Activated CD8-positive, alpha-beta memory T cell treated with anti-CD3 and anti-CD28 coated beads, Interleukin-2, amount 50 U/mL, for 48 hours (primary cell): ENCODE results near the gene FANCE.
"Not testable (repeated sequence)": the region's sequence is repeated elsewhere in the genome, so short reads cannot be mapped to it uniquely, and the experiment has no call there.

Experiments used
- DNase-seq: peaks from one replicate; pipeline ENCODE4 v3.0.0-alpha.2; 2020

Gene FANCE

DNA sequence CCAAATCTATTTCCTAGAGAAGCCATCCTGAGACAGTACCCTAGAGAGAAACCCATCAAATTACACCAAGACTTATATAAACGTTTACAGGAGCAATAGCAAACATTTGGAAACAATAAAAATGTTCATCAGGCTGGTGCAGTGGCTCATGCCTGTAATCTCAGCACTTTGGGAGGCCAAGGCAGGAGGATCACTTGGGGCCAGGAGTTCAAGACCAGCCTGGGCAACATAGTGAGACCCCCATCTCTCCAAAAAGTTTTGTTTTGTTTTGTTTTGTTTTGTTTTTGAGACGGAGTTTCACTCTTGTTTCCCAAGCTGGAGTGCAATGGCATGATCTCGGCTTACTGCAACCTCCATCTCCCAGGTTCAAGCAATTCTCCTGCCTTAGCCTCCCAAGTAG lies 19.4 kb upstream of the FANCE start:
- not testable (repeated sequence) for DNase-seq

DNA sequence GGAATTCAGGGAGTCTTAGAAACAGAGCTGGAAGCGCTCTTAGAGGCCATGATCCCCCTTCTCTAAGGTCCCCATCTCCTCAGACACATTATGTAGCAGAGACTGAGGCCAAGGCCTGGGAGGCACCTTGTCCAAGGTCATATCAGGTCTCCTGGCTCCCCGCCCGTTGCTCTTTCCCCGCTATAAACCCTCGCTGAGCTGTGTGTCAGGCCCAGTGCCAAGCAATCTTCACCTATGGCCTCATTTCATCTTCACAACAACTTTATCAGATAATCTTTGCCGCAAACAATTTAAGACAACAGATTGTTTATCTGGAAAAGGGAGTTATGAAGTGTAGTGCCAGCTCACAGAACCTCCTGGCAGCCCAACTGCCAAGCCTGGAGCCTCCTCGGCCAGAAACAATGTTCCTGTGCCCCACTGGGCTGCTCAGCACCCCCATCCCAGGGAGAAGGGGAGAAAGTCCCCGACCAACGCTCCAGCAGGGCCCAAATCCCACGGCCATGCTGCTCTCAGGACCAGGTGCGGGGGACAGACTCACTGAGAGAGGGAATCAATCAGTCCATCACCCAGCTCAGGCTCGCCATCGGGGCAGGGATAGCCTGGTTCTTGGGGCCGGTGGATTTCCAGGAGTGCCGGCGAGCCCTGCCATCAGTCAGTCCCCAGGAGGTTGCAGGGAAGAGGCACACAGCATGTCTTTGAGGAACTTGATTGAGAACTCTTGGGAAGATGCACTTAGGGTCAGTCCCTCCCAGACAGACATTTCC lies 16.9 kb upstream of the FANCE start:
- DNase-seq: no peak

DNA sequence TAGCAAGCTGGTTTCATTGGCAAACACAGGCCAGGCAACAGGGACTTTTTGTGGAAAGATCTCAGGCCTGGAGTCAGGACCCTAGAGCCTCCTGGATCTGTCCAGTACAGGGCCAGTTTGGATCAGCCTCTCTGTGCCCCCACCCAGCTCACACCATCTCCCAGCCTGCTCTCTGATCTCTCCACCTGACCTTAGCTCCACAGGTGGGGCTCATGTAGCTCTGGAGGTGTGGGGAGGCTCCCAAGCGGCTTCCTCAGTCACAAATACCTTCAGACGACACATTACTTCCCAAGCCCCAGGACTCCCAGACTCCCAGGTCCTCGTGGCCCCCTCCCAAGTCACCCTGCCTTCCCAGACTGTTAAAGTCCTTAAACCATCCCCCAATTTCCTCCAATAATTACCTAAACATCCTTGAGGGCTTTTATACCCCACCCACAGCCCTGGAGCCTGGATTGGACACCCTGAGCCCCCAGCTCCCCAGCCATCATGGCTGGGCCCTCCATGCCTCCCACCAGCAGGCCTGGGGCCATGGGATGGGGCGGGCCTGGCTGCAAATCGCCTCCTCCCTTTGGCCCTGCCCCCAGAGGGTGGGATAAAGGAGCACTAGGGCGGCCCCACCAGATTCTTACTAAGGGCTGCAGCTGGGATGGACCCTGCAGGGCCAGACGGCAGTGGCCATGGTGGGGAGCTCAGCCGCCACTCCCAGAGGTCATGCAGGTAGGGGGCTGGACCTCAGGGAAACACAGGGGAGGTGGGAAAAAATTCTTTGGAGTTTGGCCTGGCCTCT lies 15.9 kb upstream of the FANCE start:
- no peak for DNase-seq

DNA sequence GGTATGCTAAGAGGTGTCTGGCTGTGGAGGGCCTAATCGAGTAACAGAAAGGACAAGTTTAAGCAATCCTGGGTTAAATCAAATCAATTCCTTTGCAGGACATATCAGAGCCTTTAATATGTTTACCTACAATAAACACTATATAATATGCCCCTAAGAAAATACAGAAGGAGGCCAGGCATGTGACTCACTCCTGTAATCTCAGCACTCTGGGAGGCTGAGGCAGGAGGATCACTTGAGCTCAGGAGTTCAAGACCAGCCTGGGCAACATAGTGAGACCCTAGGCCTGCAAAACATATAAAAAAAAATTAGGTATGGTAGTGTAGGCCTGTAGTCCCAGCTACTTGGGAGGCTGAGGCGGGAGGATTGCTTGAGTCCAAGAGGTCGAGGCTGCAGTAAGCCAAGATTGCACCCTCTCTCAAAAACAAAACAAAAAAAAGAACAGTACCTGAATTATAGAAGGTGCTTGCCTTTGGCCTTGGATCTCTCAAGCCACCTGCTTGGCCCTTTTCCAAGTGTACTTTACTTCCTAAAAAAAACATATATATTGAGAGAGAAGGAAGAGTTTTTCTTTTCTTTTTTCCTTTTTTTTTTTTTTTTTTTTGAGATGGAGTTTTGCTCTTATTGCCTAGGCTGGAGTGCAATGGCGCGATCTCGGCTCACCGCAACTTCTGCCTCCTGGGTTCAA lies 13.6 kb upstream of the FANCE start:
- DNase-seq: not testable (repeated sequence)

DNA sequence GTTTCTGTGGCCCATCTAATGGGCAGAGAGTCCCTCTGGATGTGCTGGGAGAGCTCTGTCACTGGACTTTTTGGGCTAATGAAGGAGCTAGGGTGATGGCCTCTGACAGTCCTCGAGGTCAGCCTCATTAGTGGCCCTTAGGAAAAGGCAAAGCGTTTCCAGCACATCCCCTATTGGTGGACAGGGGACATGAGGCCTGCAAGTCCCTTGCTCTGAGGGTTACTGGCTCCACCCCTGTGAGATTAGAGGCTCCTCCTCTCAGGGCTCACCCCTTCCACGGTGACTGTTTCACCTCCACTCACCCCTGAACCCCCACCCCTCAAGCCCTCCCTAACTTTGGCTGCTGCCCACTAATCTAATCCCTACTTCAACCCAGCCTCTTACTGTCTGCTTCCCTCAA lies 12.8 kb upstream of the FANCE start:
- DNase-seq: no peak

DNA sequence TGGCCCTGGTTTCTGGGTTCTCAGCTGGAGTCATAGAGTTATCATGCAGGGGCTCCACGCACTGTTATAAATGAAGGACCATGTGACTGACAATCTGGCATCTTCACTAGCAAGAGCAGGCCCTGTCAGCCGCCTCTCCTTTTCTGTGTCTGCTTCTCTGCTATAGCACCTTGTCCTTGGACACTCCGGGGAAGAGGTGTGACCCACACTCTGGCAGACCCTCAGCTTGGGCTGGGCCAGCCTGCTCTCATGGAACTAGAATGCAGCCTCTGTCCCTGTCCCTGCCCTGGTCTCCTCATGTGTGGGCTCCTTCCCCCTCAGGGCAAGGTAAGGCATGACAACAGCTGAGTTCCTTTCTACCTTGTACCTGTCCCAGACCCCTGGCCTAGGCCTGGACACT lies 10.9 kb upstream of the FANCE start:
- no peak for DNase-seq

DNA sequence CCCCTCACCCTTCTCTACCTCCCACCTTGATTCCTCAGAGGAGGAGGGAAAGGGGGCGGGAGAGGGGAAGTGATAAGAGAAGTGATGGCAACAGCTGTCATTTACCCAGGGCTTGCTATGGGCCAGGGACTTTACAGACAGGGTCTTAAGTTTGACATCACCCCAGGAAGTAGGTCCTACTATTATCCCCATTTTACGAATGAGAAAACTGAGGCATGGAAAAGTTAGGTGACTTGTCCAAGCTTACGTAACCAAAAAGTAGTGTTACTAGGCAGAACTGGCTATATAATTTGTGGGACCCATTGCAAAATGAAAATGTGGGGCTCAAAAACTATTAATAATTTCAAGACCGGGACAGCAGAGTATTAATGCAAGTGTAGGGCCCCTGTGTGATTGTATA lies 10.5 kb upstream of the FANCE start:
- no peak for DNase-seq

DNA sequence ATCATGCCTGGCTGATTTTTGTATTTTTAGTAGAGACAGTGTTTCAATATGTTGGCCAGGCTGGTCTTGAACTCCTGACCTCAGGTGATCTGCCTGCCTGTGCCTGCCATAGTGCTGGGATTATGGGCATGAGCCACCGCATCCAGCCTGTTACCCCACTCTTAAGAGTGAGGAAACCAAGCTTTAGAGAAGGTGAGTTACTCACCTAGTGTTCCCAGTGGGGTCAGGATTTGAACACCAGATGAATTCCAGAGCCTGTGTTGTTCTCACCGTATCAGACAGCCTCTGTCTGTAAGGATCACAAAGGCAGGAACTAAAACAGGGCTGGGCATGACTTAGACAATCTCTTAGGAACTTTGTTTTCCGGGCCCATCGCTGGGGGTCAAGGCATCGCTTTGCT lies 9.4 kb upstream of the FANCE start:
- DNase-seq: no peak

DNA sequence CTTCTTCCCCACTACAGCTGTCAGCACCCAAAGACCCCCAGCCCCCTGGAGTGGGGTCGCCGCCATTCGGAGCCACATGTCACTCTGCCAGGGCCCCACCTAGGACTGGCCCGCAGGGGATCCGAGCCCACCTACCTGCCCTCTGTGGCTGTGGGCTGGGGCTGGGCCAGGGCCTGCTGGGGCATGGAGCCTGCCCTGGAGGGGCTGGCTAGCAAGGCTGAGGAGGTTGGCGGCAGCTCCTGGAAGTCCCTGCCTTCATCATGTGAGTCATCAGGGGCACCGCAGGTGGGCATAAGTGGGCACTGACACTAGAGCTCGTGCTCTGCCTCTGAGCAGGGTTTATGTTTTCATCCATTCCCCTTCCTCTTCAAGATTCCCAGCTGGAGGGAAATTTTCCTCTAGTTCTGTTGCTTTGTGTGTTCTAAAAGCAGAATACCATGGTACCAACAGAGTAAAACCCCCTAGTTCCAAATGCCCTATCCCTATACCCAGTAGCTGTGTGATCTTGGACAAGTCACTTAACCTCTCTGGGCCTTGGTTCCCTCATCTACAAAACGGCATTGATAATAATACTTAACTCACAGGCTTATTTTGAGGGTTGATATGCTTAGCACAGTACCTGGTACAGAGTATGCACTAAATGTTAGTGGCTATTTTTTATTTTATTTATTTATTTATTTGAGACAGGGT lies 8.7 kb upstream of the FANCE start:
- no peak for DNase-seq

DNA sequence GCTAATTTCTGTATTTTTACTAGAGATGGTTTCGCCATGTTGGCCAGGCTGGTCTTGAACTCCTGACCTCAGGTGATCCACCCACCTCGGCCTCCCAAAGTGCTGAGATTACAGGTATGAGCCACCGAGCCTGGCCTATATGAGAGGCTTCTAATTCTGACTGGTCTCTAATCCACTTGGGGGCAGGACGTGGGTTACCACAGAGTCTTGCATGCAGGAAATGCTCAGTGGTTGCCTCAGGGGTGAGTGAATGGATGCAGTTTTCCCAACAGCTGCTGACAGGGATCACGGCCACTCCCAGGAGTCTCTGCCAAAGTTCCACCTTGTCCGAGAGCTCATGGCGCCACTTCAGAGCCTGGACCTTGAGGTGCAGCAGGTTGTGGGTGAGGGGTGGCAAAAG lies 6.4 kb upstream of the FANCE start:
- DNase-seq: no peak

DNA sequence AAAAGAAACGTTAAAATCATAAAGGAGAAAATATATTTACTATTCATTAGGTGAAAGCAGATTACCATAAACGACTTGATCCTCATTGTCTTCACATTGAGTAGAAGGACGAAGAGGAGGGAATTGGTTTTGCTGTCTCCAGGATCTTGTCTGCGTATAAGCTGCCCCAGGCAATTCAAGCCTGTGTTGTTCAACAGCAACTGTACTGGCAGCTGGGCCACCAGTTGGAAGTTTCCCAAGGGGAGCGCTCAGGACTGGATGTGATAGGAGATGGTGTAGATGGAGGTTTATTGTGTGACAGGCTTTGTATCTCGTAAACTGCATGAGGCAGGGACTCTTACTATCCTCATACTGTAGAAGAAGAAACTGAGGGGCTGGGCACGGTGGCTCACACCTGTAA lies 3.9 kb upstream of the FANCE start:
- DNase-seq: no peak

DNA sequence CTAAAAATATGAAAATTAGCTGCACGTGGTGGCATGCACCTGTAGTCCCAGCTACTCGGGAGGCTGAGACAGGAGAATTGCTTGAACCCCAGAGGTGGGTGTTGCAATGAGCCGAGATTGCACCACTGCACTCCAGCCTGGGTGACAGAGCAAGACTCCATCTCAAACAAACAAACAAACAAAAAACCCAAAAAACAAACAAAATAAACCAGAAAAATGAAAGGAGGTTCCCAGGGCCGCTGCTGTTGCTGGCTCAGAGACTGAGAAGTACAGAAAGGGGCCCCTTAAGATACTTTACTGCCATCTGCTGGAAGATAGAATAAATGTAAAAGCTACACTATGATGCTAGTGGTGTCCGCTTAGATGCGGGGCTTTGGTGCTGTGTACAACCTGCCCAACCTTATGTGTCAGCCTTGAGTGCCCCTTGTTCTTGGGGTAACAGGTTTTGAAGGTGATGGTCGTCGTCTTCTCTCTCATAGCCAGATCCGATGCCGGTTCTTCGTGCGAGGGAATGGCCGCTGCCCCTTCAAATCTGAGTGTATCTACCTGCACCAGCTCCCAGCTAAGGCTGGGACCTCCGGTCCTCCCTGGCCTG lies 2.8 kb upstream of the FANCE start:
- peak; percentile 58 for DNase-seq

DNA sequence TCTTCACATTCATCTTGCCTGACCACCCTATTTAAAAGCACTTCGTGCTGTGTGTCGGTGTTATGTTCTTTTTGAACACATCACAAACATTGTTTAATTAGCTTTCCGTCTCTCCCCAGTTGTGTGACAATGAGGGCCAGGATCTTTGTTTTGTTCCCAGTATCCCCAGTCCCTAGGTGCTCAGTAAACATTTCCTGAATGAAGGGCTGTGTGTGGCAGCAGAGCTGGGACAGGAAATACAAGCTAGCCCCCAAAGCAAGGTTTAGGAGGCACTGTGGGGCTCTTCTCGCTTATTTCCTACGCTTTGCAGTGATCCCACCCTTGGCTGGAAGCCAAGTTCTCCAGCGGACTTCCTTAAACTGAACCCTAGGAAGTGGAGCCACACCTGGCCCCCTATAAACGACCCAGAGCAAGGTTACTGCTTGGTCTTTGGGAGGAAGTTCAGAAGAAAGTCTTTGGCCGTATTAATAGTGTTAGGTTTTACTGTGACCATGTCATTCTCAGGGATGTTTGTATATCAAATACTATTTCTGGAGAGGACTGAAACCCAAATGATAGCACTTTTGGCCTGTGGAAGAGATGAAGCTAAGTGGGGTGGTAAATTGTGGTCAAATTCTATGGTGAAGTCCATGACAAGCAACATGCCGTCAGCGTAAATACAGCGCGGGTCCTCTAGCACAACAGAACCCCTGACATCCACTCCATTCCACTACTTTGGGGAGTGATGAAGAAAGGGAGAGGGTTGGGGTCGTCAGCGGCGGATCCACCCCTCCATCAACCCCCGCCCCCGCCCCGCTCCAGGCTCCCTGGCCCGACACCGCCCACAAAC lies 570 bp upstream of the FANCE start:
- DNase-seq: no peak

DNA sequence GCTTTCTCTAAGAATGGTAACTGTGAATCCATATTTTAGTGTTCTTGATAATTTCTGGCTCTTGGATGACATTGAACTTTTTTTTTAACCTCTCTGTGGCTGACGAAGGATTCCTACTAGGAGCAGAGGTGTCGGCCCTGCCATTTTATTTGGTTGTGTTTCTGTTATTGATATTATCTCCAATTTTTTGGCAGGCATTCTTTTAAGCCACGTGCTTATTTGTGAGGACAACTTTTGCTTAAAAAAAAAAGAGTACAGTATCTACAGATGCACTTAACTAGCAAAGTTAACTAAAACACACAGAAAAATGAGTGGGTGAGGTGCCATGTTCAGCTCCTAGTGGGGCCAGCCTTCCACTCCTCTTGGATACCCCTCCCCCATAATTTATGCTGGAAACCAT lies 1.1 kb downstream of the FANCE start:
- no peak for DNase-seq

DNA sequence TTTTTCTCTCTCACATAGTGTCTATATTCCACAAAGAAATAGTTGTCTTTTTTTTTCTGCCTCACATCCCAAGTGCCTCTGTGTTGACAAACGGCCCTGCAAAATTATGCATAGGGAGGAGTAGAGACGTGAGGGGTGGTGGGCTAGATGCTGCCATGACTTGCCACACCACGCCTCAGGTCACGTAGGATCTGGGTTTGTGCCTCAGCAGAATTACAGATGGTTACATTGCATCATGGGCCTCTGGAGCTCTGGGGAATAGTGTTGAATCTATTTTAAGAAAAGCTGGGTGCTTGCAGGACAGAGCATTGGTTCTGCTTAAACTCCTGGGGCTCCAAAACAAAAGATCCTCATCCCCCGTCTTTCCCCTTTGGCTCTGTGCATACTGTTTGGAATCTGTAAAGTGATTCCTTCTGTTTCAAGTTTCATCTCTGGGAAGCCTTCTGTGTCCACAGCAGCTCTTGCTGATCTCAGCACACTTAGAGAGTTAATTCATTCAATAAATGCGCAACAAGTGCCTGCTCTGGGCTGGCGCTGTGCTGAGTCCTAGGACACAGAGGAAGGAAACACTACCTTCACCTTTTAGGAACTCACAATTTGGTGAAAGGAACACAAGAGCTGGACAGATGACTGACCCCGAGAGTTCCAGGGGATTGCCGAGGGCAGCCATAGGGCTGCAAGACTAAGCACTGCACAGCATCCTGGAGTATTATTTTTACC lies 2.4 kb downstream of the FANCE start:
- no peak for DNase-seq

DNA sequence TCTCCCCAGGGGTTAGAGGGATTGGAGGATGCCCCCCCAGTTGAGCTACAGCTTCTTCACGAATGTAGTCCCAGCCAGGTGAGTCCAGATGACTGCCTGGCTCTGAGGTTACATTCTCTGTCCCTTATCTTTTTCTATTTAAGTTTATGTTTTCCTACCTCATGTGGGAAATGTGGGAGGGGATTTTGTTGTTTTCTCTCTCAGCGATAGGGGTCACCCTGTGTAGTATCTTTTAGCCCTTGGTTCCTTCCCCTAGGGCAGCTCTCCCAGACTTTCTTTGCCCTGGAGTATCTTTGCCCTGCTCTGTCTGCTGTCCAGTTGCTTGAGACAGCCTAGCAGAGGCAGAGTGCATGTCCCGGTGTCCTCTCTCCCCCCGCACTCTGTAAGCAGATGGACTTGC lies 5.8 kb downstream of the FANCE start:
- DNase-seq: no peak

DNA sequence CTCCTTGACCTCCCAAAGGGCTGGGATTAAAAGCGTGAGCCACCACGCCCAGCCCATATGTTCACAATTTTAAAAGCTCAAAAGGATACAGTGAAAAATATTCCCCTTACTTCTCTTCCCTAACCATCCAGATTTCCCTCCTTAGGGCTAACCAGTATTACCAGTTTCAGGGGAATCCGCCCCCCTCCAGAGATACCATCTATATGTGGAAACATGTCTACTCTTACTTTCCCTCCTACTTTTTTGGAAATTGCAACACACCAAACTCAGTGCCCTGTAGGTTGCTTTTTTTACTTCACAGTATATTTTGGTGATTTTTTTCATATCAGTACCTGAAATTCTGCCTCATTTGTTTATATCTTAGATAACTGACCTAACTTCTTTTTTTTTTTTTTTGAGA lies 9.1 kb downstream of the FANCE start:
- no peak for DNase-seq

DNA sequence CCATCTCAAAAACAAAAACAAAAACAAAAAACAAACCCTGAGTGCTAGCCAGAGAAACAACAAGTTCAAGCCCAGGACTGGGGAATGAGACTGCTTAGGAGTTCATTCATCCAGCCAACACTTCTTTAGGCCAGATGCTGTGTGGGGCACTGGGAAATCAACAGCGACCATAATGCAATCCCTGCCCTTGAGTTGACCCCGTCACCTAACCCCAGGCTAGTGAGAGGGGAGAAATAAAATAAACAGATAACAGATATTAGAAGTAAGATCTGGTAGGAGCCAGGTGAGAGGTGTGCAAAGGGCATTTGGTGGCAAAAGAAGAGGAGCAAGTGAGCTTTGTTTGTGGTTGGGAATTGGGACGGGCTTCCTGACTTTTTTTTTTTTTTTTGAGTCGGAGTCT lies 11.2 kb downstream of the FANCE start:
- no peak for DNase-seq

DNA sequence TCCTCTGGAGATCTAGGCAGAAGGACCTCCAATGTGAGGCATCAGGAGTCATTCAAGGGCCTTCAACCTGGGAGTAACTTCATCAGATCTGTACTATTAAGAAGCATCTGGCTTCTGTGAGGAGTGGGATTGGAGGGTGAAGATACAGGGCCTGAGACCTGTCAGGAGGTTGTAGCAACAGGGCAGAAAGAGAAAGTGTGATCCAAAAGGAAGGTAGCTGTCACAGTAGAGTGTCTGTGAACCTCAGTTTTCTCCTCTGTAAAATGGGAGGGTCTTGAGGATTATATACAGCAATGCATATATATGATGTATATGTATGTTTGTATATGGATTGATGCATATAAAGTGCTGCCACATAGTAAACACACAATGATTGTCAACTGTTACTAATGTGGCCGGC lies 13.5 kb downstream of the FANCE start:
- no peak for DNase-seq

DNA sequence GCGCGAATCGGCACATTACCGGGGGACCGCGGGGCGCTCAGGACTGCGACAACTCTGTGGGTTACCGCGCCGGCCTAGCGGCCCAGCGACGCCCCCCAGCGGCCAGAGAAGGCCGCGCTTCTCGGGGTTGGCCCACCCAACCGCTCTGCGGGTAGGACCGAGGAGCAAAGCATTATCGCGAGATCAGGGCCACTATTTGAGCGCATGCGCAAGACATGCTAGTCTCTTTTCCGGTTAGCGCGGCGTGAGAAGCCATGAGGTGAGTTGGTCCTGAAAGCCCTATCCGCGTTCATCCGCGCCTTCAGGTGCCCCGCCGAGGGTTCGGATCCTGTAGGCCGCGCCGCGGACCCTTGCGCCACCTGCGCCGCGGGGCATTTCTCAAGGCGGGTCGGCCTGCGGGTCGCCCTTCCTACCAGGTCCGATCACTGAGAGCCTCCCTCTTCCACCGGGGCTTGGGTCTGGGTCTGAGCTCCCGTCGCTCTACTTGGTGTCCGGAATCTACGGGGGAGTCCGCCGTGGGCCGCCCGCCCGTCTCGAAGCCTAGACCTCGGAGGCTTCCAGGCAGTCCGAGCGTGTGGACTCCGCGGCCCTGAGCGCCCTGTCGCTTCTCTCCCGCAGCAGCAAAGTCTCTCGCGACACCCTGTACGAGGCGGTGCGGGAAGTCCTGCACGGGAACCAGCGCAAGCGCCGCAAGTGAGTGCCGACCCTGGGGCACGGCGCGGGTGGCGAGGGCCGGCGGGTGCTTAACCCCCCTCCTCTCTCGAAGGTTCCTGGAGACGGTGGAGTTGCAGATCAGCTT lies 16.2 kb downstream of the FANCE start, which contains the start of gene RPL10A:
TSS of gene RPL10A (plus strand) at position 221 of the 799 bp plus-strand sequence. CDS start at position 255, 34 bp downstream.
- DNase-seq: peak; percentile 98
